Effector memory CD4-positive, alpha-beta T cell (primary cell): ENCODE results near the gene PTPN20.
"Not testable (repeated sequence)": the region's sequence is repeated elsewhere in the genome, so short reads cannot be mapped to it uniquely, and the experiment has no call there.

Experiments used
- DNase-seq, 3 donors: peaks; one replicate each; pipeline ENCODE4 v3.0.0-alpha.2; 2020
- H3K27ac ChIP-seq: 2 replicates; pipeline ENCODE4 v1.7.0; 2013; ENCODE audit warnings: mild to moderate bottlenecking, low read length, moderate library complexity; ENCODE audit not compliant: insufficient read depth, poor library complexity, severe bottlenecking
- H3K27me3 ChIP-seq: replicated peaks from 2 replicates; pipeline ENCODE4 v1.7.0; 2013; ENCODE audit warnings: mild to moderate bottlenecking, low read length; ENCODE audit not compliant: insufficient read depth, control insufficient read depth, poor library complexity, severe bottlenecking
- H3K36me3 ChIP-seq: 2 replicates; pipeline ENCODE4 v1.7.0; 2013; ENCODE audit warnings: mild to moderate bottlenecking, low read length, moderate library complexity; ENCODE audit not compliant: control insufficient read depth, insufficient read depth
- H3K4me1 ChIP-seq: 2 replicates; pipeline ENCODE4 v1.7.0; 2013; ENCODE audit warnings: low read length, mild to moderate bottlenecking; ENCODE audit not compliant: control insufficient read depth, insufficient read depth, poor library complexity, severe bottlenecking
- H3K4me3 ChIP-seq: 2 replicates; pipeline ENCODE4 v1.7.0; 2013; ENCODE audit warnings: low read length, low read depth, mild to moderate bottlenecking; ENCODE audit not compliant: insufficient read depth, poor library complexity, severe bottlenecking
- H3K9me3 ChIP-seq: 2 replicates; pipeline ENCODE4 v1.7.0; 2013; ENCODE audit warnings: mild to moderate bottlenecking, low read length, moderate library complexity; ENCODE audit not compliant: control insufficient read depth
- total RNA-seq, 3 donors: gene quantifications; one replicate each; lab custom pipeline; 2026; lab: John Stamatoyannopoulos, UW

PTPN20 gene
- 0 to 1.4 (median 0) reads per million in 3 donors for total RNA-seq

- not testable (repeated sequence) for H3K9me3 ChIP-seq, H3K27me3 ChIP-seq, H3K4me1 ChIP-seq, H3K4me3 ChIP-seq, H3K36me3 ChIP-seq, H3K27ac ChIP-seq
- peak in 1 of 3 donors; percentile 1 for DNase-seq
These were observed at the start of gene PTPN20 for GRCh38 chr10:46911144-46911876. Gene PTPN20 (plus strand): TSS chr10:46911428. CDS start chr10:46932500, 21,072 bp downstream.

GRCh38 chr10:46869716-46870115, 41.5 kb upstream of the PTPN20 start:
- not testable (repeated sequence) for DNase-seq, H3K36me3 ChIP-seq, H3K4me3 ChIP-seq, H3K9me3 ChIP-seq, H3K27me3 ChIP-seq, H3K27ac ChIP-seq, H3K4me1 ChIP-seq

- not testable (repeated sequence) for H3K9me3 ChIP-seq, H3K27me3 ChIP-seq, H3K4me3 ChIP-seq, H3K27ac ChIP-seq, DNase-seq, H3K36me3 ChIP-seq, H3K4me1 ChIP-seq
These were observed 39.6 kb upstream of the PTPN20 start for GRCh38 chr10:46871583-46871982.

- not testable (repeated sequence) for H3K4me3 ChIP-seq, H3K9me3 ChIP-seq, H3K36me3 ChIP-seq, H3K4me1 ChIP-seq, DNase-seq, H3K27ac ChIP-seq, H3K27me3 ChIP-seq
These were observed 35.9 kb upstream of the PTPN20 start for GRCh38 chr10:46875304-46875703.

- not testable (repeated sequence) for H3K4me1 ChIP-seq, H3K27me3 ChIP-seq, H3K9me3 ChIP-seq, H3K4me3 ChIP-seq, DNase-seq, H3K27ac ChIP-seq, H3K36me3 ChIP-seq
These were observed 34.5 kb upstream of the PTPN20 start for GRCh38 chr10:46876773-46877172.

GRCh38 chr10:46878761-46879160, 32.5 kb upstream of the PTPN20 start:
- not testable (repeated sequence) for DNase-seq, H3K27me3 ChIP-seq, H3K4me3 ChIP-seq, H3K36me3 ChIP-seq, H3K27ac ChIP-seq, H3K4me1 ChIP-seq, H3K9me3 ChIP-seq

GRCh38 chr10:46890813-46891611, 20.2 kb upstream of the PTPN20 start:
- H3K4me3 ChIP-seq, H3K4me1 ChIP-seq, DNase-seq, H3K9me3 ChIP-seq, H3K36me3 ChIP-seq, H3K27ac ChIP-seq, H3K27me3 ChIP-seq: not testable (repeated sequence)

- not testable (repeated sequence) for H3K9me3 ChIP-seq, H3K27ac ChIP-seq, H3K4me3 ChIP-seq, H3K36me3 ChIP-seq, DNase-seq, H3K27me3 ChIP-seq, H3K4me1 ChIP-seq
These were observed 14.2 kb upstream of the PTPN20 start for GRCh38 chr10:46896762-46897692.

GRCh38 chr10:46901247-46901646, 10.0 kb upstream of the PTPN20 start:
- H3K4me1 ChIP-seq, H3K27ac ChIP-seq, H3K27me3 ChIP-seq, H3K9me3 ChIP-seq, DNase-seq, H3K36me3 ChIP-seq, H3K4me3 ChIP-seq: not testable (repeated sequence)
